LNCAP (cell line): ENCODE measurements around the gene PXMP2.

Experiments used
- CTCF ChIP-seq: fragments of 450-650 bp; IDR thresholded peaks from 2 replicates; pipeline ENCODE4 v1.5.1; 2017; ENCODE audit warnings: mild to moderate bottlenecking

Gene PXMP2

GRCh38 chr12:132672116-132672515 is 15.3 kb upstream of the PXMP2 start:
- TF ChIP-seq CTCF = no peak

- TF ChIP-seq CTCF = no peak
Observed at GRCh38 chr12:132672678-132673077, 14.7 kb upstream of the PXMP2 start.

DNA sequence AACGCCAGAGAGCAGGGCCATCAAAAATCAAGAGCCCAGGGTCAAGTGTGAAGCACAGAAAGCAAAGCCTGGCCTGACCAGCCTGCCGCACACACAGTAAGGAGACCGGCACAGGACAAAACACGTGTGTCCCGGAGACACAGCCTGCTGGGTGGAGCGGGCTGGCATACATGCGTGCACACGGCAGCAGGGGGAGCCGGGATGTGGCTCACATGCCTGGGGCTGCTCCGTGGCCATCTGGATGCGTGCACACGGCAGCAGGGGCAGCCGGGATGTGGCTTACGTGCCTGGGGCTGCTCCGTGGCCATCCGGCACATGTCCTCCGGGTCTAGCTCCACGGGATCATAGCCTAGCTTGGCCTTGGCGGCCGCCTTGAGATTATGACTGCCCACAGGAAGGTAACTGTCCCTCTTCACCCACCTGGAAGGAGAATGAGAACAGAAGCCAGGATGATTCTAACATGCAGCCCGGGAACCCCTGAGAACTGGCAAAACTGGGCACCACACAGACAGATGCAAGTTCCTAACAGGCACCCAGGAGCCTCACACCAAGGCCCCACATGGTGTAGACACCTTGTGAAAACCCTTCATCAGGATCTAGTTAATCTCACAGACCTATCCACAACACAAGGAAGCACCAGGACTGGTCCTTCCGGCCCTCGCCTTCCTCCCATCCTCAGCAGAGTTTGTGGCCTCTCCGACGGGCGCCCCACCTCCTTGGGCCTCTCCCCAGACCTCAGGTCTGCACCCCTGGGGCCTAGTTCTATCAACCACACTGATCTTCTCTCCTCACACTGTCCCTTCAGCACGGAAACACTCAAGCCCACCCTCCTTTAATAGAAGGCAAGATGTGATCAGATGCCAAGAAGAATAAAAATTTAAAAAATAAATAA is 13.9 kb upstream of the PXMP2 start:
- no peak for TF ChIP-seq CTCF

- TF ChIP-seq CTCF = no peak
Observed at GRCh38 chr12:132674561-132674960, 12.8 kb upstream of the PXMP2 start.

- no peak for TF ChIP-seq CTCF
Observed at GRCh38 chr12:132675757-132676432, 11.5 kb upstream of the PXMP2 start.

DNA sequence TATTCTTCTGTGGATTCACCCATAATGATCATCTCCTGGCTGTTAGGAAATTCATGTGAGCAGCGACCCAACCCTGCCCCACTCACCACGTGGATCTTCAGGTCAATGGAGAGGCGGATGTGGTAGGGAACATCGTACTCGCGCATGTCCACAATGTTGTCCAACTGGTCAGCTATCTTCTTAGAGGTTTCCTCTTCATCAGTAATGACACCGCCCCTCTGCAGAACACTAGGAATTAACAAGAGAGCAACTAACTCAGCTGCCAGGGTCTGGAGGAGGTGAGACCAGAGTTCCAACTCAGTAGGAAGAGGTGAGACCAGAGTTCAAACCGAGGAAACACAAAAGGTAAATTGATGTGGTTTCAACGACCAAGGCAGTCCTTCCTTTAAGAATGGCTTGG is 9.9 kb upstream of the PXMP2 start:
- no peak for TF ChIP-seq CTCF

- TF ChIP-seq CTCF = no peak
Observed at GRCh38 chr12:132685400-132685799, 2.0 kb upstream of the PXMP2 start.
